ENCODE data around the gene FAM118A. TPM values are rescaled to one million over a fixed set of nuclear protein-coding genes. Genes with fewer than 3 reads are reported as not detected.

The FAM118A gene
- total RNA-seq, 1 experiment from 2014 or later = 20.3 TPM

- no TSS peak for BruUV-seq (replicated peaks)
- Histone ChIP-seq H3K79me2 (ENCODE audit: low read length) (no peaks in the 10 kb centered on the region), H3K9ac (ENCODE audit: low read length) (no peak overlapping the region), H3K4me1 (ENCODE audit: insufficient read depth, low read length) (no peaks in the 10 kb centered on the region), H3K36me3 (ENCODE audit: low read depth, low read length) (peaks cover 7% of the 10 kb centered on the region; the same call in 1 of the 2 replicates), H3K4me3 (ENCODE audit: low read length) (no peak overlapping the region), H3K9me2 (replicated peaks; ENCODE audit: low read length) (no peaks in the 10 kb centered on the region), H3K4me2 (ENCODE audit: low read length) (no peak overlapping the region), H4K20me1 (ENCODE audit: low read length) (no peaks in the 10 kb centered on the region), H2AFZ (ENCODE audit: low read length) (no peak overlapping the region), H3K27me3 (ENCODE audit: low read length) (no peaks in the 10 kb centered on the region), H3K27ac (ENCODE audit: low read length) (no peak overlapping the region), H3K9me3 (ENCODE audit: low read length) (no peaks in the 10 kb centered on the region), H3F3A (ENCODE audit: low read length, unreplicated experiment) (no peaks in the 10 kb centered on the region)
- DNase-seq (no peak), ATAC-seq (no peak)
- CTCF ChIA-PET = no interaction called here
- intact Hi-C loops (cut with micrococcal nuclease) = no loop called here
- TF ChIP-seq EZH2 (IDR thresholded peaks at IDR 0.05; ENCODE audit: low read length, unreplicated experiment) = no peak
- no peak for TF ChIP-seq CTCF (conservative IDR thresholded peaks at IDR 0.05; ENCODE audit: low read depth, low read length)
- TF ChIP-seq EZH2phosphoT487 (IDR thresholded peaks at IDR 0.05; ENCODE audit: borderline replicate concordance, low read length) = no peak
- POLR2A ChIA-PET (ENCODE audit: unreplicated experiment) = no interaction called here
Measured at GRCh38 chr22:45336971-45337431, 27.3 kb downstream of the FAM118A start.

- no TSS peak for BruUV-seq (replicated peaks)
- peaks cover 7% of the 10 kb centered on the region; the same call in 1 of the 2 replicates for H3K36me3 ChIP-seq (ENCODE audit: low read depth, low read length)
- H3K79me2 ChIP-seq (ENCODE audit: low read length) = no peaks in the 10 kb centered on the region
- H3K9me2 ChIP-seq (replicated peaks; ENCODE audit: low read length) = no peaks in the 10 kb centered on the region
- no peaks in the 10 kb centered on the region for H3F3A ChIP-seq (ENCODE audit: low read length, unreplicated experiment)
- POLR2A ChIA-PET (ENCODE audit: unreplicated experiment) = no interaction called here
- no peak overlapping the region for H3K9ac ChIP-seq (ENCODE audit: low read length)
- H3K9me3 ChIP-seq (ENCODE audit: low read length) = no peaks in the 10 kb centered on the region
- no peak for DNase-seq
- H3K4me2 ChIP-seq (ENCODE audit: low read length) = no peak overlapping the region
- no peak for ATAC-seq
- H3K4me1 ChIP-seq (ENCODE audit: insufficient read depth, low read length) = no peaks in the 10 kb centered on the region
- no peaks in the 10 kb centered on the region for H4K20me1 ChIP-seq (ENCODE audit: low read length)
- H3K4me3 ChIP-seq (ENCODE audit: low read length) = no peak overlapping the region
- H3K27me3 ChIP-seq (ENCODE audit: low read length) = no peaks in the 10 kb centered on the region
- TF ChIP-seq CTCF (conservative IDR thresholded peaks at IDR 0.05; ENCODE audit: low read depth, low read length) = no peak
- no peak for TF ChIP-seq EZH2phosphoT487 (IDR thresholded peaks at IDR 0.05; ENCODE audit: borderline replicate concordance, low read length)
- CTCF ChIA-PET = no interaction called here
- intact Hi-C loops (cut with micrococcal nuclease) = no loop called here
- H2AFZ ChIP-seq (ENCODE audit: low read length) = no peak overlapping the region
- H3K27ac ChIP-seq (ENCODE audit: low read length) = no peak overlapping the region
Measured at GRCh38 chr22:45337536-45337935, 27.8 kb downstream of the FAM118A start.

- ATAC-seq (no peak), DNase-seq (no peak)
- H3K36me3 ChIP-seq (ENCODE audit: low read depth, low read length) = peaks cover 7% of the 10 kb centered on the region; the same call in 1 of the 2 replicates
- no peaks in the 10 kb centered on the region for H3K4me1 ChIP-seq (ENCODE audit: insufficient read depth, low read length)
- H3F3A ChIP-seq (ENCODE audit: low read length, unreplicated experiment) = no peaks in the 10 kb centered on the region
- no peaks in the 10 kb centered on the region for H4K20me1 ChIP-seq (ENCODE audit: low read length)
- CTCF ChIA-PET = no interaction called here
- H3K27ac ChIP-seq (ENCODE audit: low read length) = no peak overlapping the region
- TF ChIP-seq EZH2 (IDR thresholded peaks at IDR 0.05; ENCODE audit: low read length, unreplicated experiment) (no peak), EZH2phosphoT487 (IDR thresholded peaks at IDR 0.05; ENCODE audit: borderline replicate concordance, low read length) (no peak), CTCF (conservative IDR thresholded peaks at IDR 0.05; ENCODE audit: low read depth, low read length) (no peak)
- no peak overlapping the region for H3K4me2 ChIP-seq (ENCODE audit: low read length)
- no peaks in the 10 kb centered on the region for H3K9me2 ChIP-seq (replicated peaks; ENCODE audit: low read length)
- intact Hi-C loops (cut with micrococcal nuclease) = no loop called here
- H2AFZ ChIP-seq (ENCODE audit: low read length) = no peak overlapping the region
- POLR2A ChIA-PET (ENCODE audit: unreplicated experiment) = no interaction called here
- BruUV-seq (replicated peaks) = no TSS peak
- no peaks in the 10 kb centered on the region for H3K9me3 ChIP-seq (ENCODE audit: low read length)
- no peak overlapping the region for H3K9ac ChIP-seq (ENCODE audit: low read length)
- no peak overlapping the region for H3K4me3 ChIP-seq (ENCODE audit: low read length)
- H3K27me3 ChIP-seq (ENCODE audit: low read length) = no peaks in the 10 kb centered on the region
- H3K79me2 ChIP-seq (ENCODE audit: low read length) = no peaks in the 10 kb centered on the region
Measured at GRCh38 chr22:45338795-45339194, 29.1 kb downstream of the FAM118A start.
